ENCODE measurements around the gene HNRNPA3.
"Not testable (repeated sequence)": the region's sequence is repeated elsewhere in the genome, so short reads cannot be mapped to it uniquely, and the experiment has no call there.

Gene HNRNPA3

GRCh38 chr2:177188482-177189469, 23.8 kb upstream of the HNRNPA3 start:
- DNase-seq: no peak

- DNase-seq: no peak
Measured at GRCh38 chr2:177190941-177191340, 21.7 kb upstream of the HNRNPA3 start.

- no peak for DNase-seq
Measured at GRCh38 chr2:177192788-177193187, 19.8 kb upstream of the HNRNPA3 start.

- no peak for DNase-seq
Measured at GRCh38 chr2:177193240-177193639, 19.4 kb upstream of the HNRNPA3 start.

GRCh38 chr2:177195194-177195593, 17.4 kb upstream of the HNRNPA3 start:
- no peak for DNase-seq

- not testable (repeated sequence) for DNase-seq
Measured at GRCh38 chr2:177200419-177200818, 12.2 kb upstream of the HNRNPA3 start.

- no peak for DNase-seq
Measured at GRCh38 chr2:177201919-177202346, 10.7 kb upstream of the HNRNPA3 start.

- DNase-seq: no peak
Measured at GRCh38 chr2:177204417-177204816, 8.2 kb upstream of the HNRNPA3 start.

GRCh38 chr2:177207101-177207500, 5.5 kb upstream of the HNRNPA3 start:
- no peak for DNase-seq

- no peak for DNase-seq
Measured at GRCh38 chr2:177211169-177211568, 1.4 kb upstream of the HNRNPA3 start.

- no peak for DNase-seq
Measured at GRCh38 chr2:177211576-177212105, 953 bp upstream of the HNRNPA3 start.

- peak; percentile 93 for DNase-seq
Measured at GRCh38 chr2:177212891-177213856, 580 bp downstream of the HNRNPA3 start.

GRCh38 chr2:177217247-177217843, 4.8 kb downstream of the HNRNPA3 start:
- no peak for DNase-seq

- DNase-seq: not testable (repeated sequence)
Measured at GRCh38 chr2:177219787-177220186, 7.2 kb downstream of the HNRNPA3 start.

GRCh38 chr2:177221534-177221933, 8.9 kb downstream of the HNRNPA3 start:
- no peak for DNase-seq

GRCh38 chr2:177221970-177222369, 9.4 kb downstream of the HNRNPA3 start:
- DNase-seq: no peak

- not testable (repeated sequence) for DNase-seq
Measured at GRCh38 chr2:177223436-177223835, 10.8 kb downstream of the HNRNPA3 start.

- no peak for DNase-seq
Measured at GRCh38 chr2:177225965-177226360, 13.4 kb downstream of the HNRNPA3 start.

GRCh38 chr2:177229442-177230242, 17.0 kb downstream of the HNRNPA3 start:
- DNase-seq: no peak

- DNase-seq: no peak
Measured at GRCh38 chr2:177231270-177231669, 18.7 kb downstream of the HNRNPA3 start.

GRCh38 chr2:177232098-177232704, 19.6 kb downstream of the HNRNPA3 start:
- DNase-seq: no peak
